Activated T-helper 1 cell treated with Interleukin-2 at 50 U/mL for 16 hours (primary cell): ENCODE measurements around the gene ZNF19.

Experiments used
- DNase-seq: peaks from one replicate; pipeline ENCODE4 v3.0.0-alpha.2; 2020; ENCODE audit warnings: low read depth

Gene ZNF19

DNA sequence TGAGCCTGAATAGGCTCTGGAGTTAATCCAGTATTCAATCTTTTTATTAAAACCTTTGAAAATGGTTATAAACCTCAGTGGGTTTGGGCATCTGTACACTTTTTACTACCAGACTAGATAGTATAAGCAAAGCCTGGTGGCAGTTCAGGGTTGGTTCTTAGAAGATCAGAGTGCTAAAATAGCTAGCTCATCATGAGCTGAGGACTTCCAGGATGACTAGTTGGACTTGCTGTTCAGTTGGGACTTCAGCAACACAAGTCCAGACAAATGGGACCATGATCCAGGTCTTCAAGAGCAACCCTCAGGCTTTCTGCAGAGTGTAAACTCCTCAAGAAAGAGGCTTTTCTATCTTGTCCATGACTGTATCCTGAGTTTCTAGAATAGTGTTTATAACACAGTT lies 1.2 kb upstream of the ZNF19 start:
- DNase-seq, result no peak

DNA sequence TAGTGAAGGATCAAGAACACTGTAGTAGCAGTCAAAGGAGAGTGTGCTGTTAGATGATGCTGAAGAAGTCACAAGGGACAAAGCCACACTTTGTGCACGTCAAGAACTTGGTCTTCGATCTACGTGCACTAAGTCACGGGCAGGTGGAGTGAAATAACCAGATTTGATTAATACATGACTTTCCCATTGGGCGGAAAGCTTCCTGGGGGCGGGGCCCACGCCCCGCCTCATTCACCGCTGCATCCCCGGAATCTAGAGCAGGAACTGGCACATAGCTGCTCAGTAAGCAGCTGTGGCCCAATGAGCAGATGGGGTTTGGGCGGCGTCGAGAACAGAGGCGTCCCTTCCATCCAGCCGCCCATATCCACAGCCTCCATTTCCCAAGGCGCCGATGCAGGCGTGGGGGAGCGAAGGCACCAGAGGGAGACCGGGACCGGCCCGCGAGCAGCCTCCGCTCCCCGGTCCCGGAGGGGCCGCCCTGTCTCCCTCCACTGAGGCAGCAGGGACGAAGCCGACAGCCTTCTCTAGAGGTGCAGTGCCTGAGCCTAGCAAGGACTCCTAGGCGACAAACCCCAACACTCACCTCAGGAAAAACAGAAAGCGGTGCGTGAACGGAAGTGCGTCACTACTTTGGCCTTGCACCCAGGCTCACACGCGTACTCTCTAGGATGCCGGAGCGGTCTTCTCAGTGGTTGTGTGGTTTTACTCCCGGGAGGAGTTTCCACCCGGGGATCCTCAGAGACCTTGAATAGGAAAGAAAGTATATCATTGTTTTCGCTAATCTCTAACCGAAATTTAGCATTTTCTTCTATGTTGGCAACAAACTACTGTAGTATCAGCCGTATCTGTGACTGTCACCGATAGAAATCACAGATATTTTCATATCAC lies 4.9 kb downstream of the ZNF19 start:
- peak; percentile 59 for DNase-seq

DNA sequence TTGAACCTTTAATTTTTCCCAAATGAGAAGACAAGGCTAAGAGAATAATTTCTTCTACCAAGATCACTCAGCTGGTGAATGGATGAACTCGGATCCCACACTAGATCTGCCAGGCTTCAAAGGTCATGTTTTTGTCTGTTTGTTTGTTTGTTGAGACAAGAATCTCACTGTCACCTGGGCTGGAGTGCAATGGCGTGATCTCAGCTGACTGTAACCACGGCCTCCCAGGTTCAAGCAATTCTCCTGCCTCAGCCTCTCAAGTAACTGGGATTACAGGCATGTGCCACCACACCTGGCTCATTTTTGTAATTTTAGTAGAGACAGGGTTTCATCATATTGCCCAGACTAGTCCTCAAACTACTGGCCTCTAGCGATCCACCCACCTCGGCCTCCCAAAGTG lies 6.6 kb downstream of the ZNF19 start:
- no peak for DNase-seq

DNA sequence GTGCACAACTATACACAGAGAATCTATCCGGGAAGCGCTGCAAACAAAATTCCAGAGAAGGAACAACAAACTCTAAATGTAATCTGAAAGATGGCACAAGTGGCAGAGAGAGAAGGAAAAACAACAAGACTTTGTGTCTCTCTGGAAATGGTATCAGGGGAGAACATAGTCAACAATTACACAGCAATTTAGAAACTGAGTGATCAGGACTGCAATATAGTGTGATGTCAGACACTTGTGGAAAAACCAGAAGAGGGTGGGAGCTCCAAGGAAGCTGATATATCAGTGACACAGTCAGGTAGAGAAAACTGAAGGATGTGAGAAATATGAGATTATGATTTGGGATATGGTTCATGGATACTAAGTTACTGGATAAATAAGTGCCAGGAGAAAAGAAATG lies 8.2 kb downstream of the ZNF19 start:
- no peak for DNase-seq

- no peak for DNase-seq
Observed at GRCh38 chr16:71479420-71479819, 9.7 kb downstream of the ZNF19 start.

DNA sequence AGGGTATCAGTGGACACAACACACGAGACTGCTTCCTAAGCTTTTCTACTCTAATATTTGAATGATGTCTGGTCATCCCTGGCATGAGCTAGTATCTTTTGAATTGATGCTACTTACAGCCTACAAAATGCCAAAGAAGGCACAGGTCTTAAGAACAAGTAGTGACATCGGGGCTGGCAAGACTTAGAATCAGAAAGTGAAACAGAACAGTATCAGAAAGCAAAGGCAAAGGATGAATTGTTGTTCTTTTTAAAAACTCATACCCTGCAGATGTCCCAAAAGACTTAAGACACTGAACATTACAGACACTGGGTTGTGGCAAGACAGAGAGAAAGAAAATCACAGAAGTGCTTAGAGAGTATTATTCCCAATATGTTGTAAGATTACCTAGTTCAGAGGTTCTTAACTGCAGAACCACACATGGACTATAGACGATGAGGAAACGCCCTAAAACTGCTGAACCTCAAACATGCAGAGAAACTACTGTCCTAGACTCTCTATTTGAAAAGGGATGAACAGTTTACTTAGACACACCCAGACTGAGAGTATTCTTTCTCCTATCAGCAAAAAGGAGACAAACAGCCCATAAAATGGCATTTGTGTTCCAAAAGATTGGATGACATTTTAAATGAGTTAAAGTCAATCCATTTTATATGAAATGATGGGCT lies 12.5 kb downstream of the ZNF19 start:
- DNase-seq, result no peak

GRCh38 chr16:71474864-71475263 lies 14.3 kb downstream of the ZNF19 start:
- no peak for DNase-seq

DNA sequence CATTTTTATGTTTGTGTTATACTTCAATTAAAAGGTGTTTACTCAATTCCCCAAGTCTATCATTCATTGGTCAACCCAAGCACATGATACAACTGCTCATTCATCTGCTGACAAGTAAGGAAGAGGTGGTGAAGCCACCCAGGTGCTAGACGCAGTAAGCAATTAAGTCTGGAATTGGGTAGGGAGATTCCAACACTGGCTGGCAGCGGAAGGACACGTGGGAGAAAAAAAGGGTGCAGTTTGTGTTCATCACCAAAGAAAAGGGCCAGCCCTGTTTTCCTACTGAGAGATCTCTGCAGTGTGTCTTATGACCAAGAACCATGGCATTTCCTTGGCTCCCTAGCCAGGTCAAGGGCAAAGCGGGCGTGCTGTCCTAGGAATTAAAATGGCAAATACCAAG lies 15.2 kb downstream of the ZNF19 start:
- no peak for DNase-seq

DNA sequence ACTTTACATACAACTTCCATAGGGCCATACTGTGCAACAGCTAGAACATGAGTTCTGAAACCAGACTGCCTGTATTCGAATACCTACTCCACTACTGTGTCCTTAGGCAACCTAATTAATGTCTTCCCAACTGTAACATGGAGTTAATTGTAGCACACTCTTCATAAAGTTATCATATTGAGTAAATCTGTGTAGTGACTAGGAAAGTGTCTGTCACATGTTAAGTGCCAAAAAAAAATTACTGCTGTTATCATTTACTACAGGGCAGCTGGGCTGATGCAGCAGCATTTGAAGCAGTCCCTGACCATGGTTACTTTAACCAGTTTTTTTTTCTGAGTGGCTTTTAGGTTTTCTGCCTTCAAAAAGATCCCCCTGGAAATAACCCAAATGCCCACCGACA lies 16.2 kb downstream of the ZNF19 start:
- no peak for DNase-seq

GRCh38 chr16:71472051-71472450 lies 17.1 kb downstream of the ZNF19 start:
- DNase-seq, result no peak

DNA sequence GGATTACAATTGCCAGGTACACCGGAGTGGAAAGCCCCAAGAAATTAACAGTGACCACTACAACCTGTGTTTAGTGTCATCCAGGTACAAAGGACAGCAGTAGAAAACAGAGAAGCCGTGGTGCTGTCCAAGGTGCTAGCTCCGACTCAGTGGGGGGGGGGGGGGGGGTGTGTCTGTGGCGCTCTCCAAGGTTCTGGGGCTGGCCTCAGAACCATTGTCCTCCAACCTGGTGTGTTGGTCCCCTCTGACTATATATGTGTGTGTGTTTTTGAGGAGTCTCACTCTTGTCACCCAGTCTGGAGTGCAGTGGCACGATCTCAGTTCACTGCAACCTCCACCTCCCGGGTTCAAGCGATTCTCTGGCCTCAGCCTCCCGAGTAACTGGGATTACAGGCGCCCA lies 21.3 kb downstream of the ZNF19 start:
- peak; percentile 17 for DNase-seq

GRCh38 chr16:71464231-71464630 lies 24.9 kb downstream of the ZNF19 start:
- DNase-seq, result no peak

GRCh38 chr16:71461686-71462648 lies 27.2 kb downstream of the ZNF19 start, which contains the start of gene ZNF23:
TSS of gene ZNF23 (minus strand) at chr16:71462247. CDS start at chr16:71456796, 5,451 bp downstream.
- DNase-seq, result peak; percentile 71

- DNase-seq, result no peak
Observed at GRCh38 chr16:71460941-71461340, 28.2 kb downstream of the ZNF19 start.

GRCh38 chr16:71460236-71460635 lies 28.9 kb downstream of the ZNF19 start:
- DNase-seq, result no peak

DNA sequence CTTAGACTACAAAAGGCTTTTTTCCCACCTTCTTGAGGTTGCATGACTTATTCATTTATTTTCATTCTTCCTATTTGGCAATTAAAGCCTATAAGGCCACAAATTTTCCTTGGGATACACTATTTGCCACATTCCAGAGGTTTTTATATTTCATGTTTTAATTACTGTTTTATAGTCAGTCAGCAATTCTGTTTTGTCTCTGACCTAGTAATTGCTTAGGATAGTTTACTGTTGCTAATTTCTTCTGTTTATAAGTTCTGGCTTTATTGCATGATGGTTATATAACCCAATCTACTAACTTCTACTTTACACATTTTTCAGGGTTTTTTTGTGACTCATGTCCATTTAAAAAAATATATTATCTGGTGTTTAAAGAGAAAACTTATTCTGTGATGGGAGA lies 29.6 kb downstream of the ZNF19 start:
- no peak for DNase-seq

DNA sequence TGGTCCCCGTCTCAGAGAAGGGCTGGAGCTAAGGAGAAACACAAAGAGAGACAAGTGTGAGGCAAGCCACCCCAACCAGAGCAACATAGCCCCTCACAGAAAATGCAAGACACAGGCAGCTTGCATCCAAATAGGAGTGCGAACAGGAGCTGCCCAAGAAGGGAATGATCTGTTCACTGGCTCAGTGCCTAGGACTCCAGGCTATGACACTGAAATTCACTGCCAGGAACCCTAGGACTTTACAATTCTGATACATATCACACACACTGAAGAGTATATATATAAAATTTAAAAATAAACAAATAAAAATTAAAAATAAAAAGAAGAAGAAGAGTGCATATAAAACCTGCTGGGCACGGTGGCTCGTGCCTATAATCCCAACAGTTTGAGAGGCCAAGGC lies 32.3 kb downstream of the ZNF19 start:
- DNase-seq, result no peak

DNA sequence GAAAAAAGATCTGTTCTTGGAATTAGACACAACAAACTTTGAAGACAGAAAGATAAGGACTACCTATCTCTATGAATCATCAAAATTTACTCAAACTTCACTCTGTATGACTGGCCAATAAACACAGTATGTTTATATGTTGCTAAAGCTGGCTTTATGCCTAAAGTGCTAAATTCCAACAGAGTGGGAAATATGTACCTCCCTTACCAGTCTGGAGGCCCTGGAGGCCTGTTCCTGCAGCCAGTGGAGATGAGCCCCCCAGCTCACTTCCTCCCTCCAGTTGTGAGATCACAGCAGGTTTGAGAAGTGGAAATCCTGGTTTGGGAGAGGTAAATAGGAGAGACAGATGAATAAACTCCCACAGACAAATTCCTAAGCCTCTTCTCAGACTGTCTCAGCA lies 36.1 kb downstream of the ZNF19 start:
- DNase-seq, result no peak

GRCh38 chr16:71449020-71449419 lies 40.1 kb downstream of the ZNF19 start:
- no peak for DNase-seq

DNA sequence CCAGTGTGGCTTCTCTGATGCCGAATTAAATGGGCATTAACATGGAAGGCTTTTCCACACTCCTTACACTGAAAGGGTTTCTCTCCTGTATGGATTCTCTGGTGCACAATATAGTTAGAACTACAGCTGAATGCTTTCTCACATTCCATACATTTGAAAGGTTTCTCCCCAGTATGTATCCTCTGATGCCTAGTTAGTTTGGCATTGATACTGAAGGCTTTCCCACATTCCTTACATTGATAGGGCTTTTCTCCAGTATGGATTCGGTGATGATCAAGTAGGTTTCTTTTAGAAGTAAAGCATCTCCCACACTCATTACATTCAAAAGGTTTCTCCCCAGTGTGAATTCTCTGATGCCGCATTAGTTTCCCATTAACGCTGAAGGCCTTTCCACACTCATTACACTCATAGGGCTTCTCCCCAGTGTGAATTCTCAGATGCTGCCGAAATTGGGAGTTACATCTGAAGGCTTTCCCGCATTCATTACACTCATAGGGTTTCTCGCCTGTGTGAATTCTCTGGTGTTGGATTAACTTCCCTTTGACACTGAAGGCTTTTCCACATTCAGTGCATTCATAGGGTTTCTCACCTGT lies 40.8 kb downstream of the ZNF19 start:
- DNase-seq, result no peak

- DNase-seq, result no peak
Observed at GRCh38 chr16:71443714-71444113, 45.4 kb downstream of the ZNF19 start.

GRCh38 chr16:71442051-71442440 lies 47.1 kb downstream of the ZNF19 start, which contains the start of gene TLE7:
TSS of gene TLE7 (minus strand) at chr16:71442054. CDS start at chr16:71433324, 8,730 bp downstream.
- DNase-seq, result no peak
